ENCODE measurements around the gene CHST9.
"Not testable (repeated sequence)": the region's sequence is repeated elsewhere in the genome, so short reads cannot be mapped to it uniquely, and the experiment has no call there.

Gene CHST9, protein sequence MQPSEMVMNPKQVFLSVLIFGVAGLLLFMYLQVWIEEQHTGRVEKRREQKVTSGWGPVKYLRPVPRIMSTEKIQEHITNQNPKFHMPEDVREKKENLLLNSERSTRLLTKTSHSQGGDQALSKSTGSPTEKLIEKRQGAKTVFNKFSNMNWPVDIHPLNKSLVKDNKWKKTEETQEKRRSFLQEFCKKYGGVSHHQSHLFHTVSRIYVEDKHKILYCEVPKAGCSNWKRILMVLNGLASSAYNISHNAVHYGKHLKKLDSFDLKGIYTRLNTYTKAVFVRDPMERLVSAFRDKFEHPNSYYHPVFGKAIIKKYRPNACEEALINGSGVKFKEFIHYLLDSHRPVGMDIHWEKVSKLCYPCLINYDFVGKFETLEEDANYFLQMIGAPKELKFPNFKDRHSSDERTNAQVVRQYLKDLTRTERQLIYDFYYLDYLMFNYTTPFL

DNA sequence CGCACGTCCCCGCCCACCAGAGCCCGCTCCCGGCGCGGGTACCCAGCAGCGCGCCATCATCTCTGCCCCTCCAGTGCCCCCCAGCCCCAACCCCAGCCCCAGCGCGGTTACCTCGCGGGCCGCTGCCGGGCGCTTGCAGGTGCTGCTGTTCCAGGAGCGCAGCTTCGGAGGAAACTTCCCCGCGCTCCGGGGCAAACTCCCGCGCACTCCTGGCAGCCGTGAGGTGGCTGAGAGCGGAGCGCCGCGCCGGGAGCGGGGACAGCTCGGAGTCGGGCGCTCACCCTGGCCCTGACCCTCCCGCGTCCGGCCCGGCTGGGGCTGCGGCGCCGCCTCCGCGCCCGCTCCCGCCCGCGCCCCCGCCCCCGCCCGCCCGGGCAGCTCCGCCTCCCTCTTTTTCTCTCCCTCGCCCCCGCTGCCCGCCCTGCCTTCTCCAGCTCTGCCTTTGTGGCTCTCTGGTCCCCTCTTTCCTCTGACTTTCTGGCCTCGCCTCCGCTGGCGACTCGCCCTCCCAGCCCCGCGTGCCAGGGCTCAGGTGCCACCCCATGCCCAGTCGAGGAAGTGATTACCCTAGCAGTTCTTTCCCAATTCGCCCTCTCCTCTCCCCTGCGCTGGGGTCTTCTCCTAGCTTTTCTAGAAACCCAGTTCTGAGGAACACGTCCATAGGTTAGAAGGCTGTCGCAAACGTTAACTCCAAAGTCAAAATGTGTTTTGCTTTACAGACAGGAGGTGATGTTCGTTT lies at the start of gene CHST9:
TSS of gene CHST9 (minus strand) at position 284 of the 739 bp plus-strand sequence. CDS start 42,499 bp downstream, outside the sequence.
- no peak within 1 kb of the TSS for H3K4me3 ChIP-seq (ENCODE audit: control insufficient read depth, low read depth, low read length)
- TF ChIP-seq, protein P1, sequence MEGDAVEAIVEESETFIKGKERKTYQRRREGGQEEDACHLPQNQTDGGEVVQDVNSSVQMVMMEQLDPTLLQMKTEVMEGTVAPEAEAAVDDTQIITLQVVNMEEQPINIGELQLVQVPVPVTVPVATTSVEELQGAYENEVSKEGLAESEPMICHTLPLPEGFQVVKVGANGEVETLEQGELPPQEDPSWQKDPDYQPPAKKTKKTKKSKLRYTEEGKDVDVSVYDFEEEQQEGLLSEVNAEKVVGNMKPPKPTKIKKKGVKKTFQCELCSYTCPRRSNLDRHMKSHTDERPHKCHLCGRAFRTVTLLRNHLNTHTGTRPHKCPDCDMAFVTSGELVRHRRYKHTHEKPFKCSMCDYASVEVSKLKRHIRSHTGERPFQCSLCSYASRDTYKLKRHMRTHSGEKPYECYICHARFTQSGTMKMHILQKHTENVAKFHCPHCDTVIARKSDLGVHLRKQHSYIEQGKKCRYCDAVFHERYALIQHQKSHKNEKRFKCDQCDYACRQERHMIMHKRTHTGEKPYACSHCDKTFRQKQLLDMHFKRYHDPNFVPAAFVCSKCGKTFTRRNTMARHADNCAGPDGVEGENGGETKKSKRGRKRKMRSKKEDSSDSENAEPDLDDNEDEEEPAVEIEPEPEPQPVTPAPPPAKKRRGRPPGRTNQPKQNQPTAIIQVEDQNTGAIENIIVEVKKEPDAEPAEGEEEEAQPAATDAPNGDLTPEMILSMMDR (IDR thresholded peaks at IDR 0.05; ENCODE audit: control insufficient read depth, insufficient read depth, low read depth, low read length, missing control alignments): no peak
- no peak for DNase-seq (ENCODE audit: low read depth)

DNA sequence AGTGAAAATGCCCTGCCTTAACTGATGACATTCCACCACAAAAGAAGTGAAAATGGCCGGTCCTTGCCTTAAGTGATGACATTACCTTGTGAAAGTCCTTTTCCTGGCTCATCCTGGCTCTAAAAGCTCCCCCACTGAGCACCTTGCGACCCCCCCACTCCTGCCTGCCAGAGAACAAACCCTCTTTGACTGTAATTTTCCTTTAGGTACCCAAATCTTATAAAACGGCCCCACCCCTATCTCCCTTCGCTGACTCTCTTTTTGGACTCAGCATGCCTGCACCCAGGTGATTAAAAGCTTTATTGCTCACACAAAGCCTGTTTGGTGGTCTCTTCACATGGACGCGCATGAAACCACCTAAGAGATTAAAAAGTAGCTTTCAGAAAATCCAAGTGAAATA lies 47.2 kb upstream of the CHST9 start:
- not testable (repeated sequence) for DNase-seq (ENCODE audit: low read depth); H3K4me3 ChIP-seq (ENCODE audit: control insufficient read depth, low read depth, low read length)

DNA sequence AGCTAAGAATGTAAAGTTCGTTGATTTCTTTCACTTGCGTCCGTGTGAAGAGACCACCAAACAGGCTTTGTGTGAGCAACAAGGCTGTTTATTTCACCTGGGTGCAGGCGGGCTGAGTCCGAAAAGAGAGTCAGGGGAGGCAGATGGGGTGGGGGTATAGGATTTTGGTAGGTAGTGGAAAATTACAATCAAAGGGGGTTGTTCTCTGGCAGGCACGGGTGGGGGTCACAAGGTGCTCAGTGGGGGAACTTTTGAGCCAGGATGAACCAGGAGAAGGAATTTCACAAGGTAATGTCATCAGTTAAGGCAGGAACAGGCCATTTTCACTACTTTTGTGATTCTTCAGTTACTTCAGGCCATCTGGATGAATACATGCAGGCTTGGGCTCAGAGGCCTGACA lies 46.6 kb upstream of the CHST9 start:
- H3K4me3 ChIP-seq (ENCODE audit: control insufficient read depth, low read depth, low read length); DNase-seq (ENCODE audit: low read depth): not testable (repeated sequence)

- not testable (repeated sequence) for H3K4me3 ChIP-seq (ENCODE audit: control insufficient read depth, low read depth, low read length); DNase-seq (ENCODE audit: low read depth)
These were observed 46.1 kb upstream of the CHST9 start for GRCh38 chr18:27231221-27231620.

DNA sequence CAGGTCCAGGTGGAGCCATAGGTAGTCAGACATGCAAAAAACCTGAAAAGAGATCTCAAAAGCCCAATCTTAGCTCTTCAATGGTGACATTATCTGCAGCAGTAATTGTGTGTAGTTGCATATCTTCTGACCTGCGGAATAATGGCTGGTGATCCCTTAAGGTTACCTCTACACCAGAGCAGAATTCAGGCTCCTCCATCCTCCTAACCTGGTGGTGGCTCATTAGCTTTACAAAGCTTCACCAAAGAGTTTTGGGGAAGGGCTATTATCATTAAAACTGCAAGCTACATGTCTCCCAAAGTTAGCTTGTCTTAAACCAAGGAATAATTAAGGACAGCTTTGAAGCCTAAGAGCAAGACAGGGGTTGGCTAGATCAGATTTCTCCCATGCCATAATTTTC lies 42.6 kb upstream of the CHST9 start:
- DNase-seq (ENCODE audit: low read depth): no peak
- no peak overlapping the region for H3K4me3 ChIP-seq (ENCODE audit: control insufficient read depth, low read depth, low read length)

GRCh38 chr18:27226556-27227075 lies 41.5 kb upstream of the CHST9 start:
- H3K4me3 ChIP-seq (ENCODE audit: control insufficient read depth, low read depth, low read length): no peak overlapping the region
- no peak for DNase-seq (ENCODE audit: low read depth)
- TF ChIP-seq, protein P1 (IDR thresholded peaks at IDR 0.05; ENCODE audit: control insufficient read depth, insufficient read depth, low read depth, low read length, missing control alignments): no peak

More for the DNA sequence above, 42.6 kb upstream of the CHST9 start:
- TF ChIP-seq, protein P1 (IDR thresholded peaks at IDR 0.05; ENCODE audit: control insufficient read depth, insufficient read depth, low read depth, low read length, missing control alignments): no peak

DNA sequence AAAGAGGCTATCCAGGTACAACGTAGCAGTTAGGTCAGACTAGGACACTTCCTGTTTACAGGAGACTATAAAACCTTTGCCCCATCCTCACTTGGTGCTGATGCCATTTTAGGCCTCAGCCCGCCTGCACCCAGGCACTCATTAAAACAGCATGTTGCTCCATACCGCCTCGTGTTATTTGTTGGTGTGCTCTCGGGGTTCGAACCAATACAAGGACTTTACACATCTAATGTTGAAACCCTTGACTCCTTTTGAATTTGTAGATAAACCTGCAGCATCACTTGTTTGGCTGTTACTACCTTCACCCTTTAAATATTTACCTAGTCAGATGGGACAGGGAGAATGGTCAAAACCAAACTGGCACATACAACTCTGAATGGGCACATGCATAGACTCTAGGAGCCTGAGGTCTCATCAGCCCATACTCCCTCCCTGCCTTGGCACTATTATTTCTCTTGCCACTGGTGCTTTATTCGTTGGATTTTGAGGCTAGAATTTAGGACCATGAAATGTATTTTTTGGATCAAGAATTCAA lies 40.9 kb upstream of the CHST9 start:
- TF ChIP-seq, protein P1 (IDR thresholded peaks at IDR 0.05; ENCODE audit: control insufficient read depth, insufficient read depth, low read depth, low read length, missing control alignments): no peak
- H3K4me3 ChIP-seq (ENCODE audit: control insufficient read depth, low read depth, low read length): no peak overlapping the region
- DNase-seq (ENCODE audit: low read depth): no peak

Measured in AG09309 (cell line).